GM20431 (cell line): ENCODE results near the gene ADAMTS9.

Experiments used
- in situ Hi-C: fragments of 300-500 bp; cut with MseI, MboI; formaldehyde crosslinking; loops from one replicate; pipeline ENCODE4 v1.15.0; 2020; ENCODE audit warnings: low sequenced_read_pairs; ENCODE audit not compliant: unreplicated experiment

Gene ADAMTS9

GRCh38 chr3:64501298-64501906 is 186.4 kb downstream of the ADAMTS9 start:
- in situ Hi-C loops, result no loop called here

DNA sequence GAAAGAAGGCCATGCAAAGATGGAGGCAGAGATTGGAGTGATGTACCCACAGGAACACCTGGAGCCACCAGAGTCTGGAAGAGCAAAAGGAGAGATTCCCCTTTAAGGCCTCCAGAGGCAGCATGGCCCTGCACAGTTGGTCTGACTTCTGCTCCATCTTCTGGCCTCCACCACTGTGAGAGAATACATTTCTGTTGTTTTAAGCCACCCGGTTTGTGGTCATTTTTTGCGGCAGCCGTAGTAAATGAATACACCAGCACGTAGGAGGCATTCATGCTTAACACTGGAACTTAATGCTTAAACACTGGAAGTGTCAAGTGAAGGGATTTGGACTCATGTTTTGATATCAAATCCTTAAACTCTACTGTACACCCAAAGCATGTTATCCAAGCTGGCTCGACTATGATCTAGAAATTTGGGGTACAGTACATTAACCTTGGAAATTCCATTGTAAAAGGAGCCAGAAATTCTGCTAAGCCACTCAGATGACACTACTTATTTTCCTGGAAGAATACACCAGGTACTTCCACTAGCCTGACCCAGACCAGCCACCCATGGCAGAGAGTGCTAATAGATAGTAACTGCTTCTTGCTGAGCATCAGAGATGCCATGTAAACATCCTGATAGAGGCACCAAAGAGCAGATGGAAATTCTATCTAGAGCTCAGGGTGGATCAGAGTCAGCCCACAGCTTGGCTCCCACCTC is 190.9 kb downstream of the ADAMTS9 start:
- in situ Hi-C loops, result no loop called here

- in situ Hi-C loops, result no loop called here
Measured at GRCh38 chr3:64495781-64496334, 191.9 kb downstream of the ADAMTS9 start.

DNA sequence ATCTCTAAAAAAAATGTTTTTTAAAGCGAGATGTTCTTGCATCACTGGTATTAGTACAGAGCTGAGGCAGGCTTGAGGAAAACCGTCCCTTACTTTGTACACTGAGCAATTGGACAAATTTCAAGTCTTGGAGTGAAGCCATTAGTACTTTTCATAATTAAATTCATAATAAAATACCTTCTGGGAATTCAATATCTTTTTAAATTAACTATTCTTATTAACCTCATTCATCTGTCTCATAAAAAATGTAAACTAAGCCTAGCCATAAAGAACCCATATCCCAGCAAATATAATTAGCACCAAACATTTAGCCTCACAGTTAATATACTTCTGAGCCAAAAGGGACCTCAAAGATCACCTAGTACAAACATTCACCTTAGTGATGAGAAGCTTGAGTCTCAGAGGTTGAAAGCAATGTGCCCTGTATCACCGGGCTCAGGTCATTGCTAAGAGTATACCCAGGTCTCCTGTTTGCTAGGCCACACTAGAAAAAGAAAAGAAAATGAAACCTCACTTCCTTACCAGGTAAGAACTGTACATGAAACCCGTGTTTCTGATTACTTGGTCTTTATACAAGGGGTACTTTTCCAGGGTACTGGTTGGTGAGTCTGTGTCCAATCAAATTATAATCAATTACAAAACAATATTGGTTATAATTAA is 192.5 kb downstream of the ADAMTS9 start:
- in situ Hi-C loops, result no loop called here

DNA sequence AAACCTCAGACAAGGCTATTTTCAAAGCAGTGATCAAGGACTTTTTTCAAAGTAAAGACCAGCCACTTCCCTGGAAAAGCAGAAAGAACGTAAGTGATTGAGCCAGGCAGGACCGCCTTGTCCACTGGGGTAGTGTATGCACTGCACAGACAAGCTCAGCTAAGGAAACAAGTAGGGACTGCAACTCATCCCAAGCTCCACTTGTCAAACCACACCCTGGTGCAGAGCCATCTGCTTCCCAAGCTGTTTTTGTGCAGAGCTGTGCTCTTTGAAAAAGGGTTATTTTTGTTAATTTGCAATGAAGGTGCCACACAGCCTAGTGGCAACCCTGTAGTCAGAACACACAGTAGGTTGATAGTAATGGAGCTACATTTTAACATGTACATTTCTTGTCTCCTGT is 193.3 kb downstream of the ADAMTS9 start:
- in situ Hi-C loops, result no loop called here

- in situ Hi-C loops, result no loop called here
Measured at GRCh38 chr3:64493149-64493548, 194.7 kb downstream of the ADAMTS9 start.

GRCh38 chr3:64491843-64492242 is 196.0 kb downstream of the ADAMTS9 start:
- in situ Hi-C loops, result no loop called here

- in situ Hi-C loops, result no loop called here
Measured at GRCh38 chr3:64490180-64490724, 197.5 kb downstream of the ADAMTS9 start.

DNA sequence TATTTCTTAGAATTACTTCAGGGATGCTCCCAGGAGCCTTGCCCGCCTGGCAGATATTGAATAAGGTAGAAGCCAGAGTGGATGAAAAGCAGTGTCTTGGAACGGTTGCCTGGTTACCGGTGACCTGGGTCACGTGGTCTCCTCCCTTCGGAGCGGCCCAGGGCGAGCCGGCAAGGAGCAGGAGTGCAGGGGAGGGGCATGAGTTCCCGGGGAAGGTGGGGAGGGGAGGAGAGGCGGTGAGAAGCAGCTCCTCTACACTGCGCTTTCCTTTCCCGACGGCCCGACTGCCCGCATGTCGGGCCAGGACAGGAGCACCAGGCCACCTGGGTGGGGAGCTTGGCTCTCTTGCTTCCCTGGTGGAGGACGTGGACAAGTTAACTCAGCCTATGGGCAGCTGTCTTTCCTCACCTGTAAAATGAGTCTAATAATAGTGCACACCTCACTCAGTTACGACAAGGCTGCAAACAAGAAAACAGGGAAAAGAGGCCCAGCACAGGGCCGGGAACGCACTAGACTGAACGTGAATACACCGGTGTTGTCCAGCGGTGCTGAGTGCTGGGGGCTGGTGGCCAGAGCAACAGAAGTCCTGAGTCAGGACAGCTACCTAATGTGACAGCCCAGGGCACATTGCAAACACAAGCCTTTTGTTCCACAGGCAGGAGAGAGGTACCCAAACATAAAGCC is 198.3 kb downstream of the ADAMTS9 start:
- in situ Hi-C loops, result loop anchor here (10.0 kb wide), 1 partner anchor 455 kb away; no protein-coding TSS in a partner anchor

GRCh38 chr3:64488939-64489338 is 198.9 kb downstream of the ADAMTS9 start:
- in situ Hi-C loops, result loop anchor here (10.0 kb wide), 1 partner anchor 454 kb away; no protein-coding TSS in a partner anchor

GRCh38 chr3:64484289-64484992 is 203.4 kb downstream of the ADAMTS9 start:
- in situ Hi-C loops, result loop anchor here (10.0 kb wide), 1 partner anchor 450 kb away; no protein-coding TSS in a partner anchor

- in situ Hi-C loops, result loop anchor here (10.0 kb wide), 1 partner anchor 449 kb away; no protein-coding TSS in a partner anchor
Measured at GRCh38 chr3:64483467-64483866, 204.3 kb downstream of the ADAMTS9 start.

GRCh38 chr3:64475037-64475436 is 212.8 kb downstream of the ADAMTS9 start:
- in situ Hi-C loops, result no loop called here

GRCh38 chr3:64473466-64473865 is 214.3 kb downstream of the ADAMTS9 start:
- in situ Hi-C loops, result no loop called here

DNA sequence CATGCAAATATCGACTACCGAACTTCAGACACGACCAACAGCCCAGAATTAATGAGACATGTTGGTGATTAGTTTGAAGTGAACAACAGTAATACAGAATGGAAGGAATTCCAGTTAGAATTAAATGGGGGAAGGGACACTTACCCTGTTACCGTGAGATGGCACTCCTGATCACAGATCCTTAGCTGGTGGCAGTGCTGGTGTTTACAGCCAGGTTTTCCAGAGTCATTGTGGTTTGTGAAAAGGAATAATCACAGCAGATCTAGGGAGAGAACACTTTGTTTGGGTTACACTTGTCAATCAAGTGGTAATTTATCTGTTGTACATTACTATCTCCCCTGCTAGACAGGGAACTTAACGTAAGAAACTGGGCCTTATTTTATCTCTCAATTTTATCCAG is 217.4 kb downstream of the ADAMTS9 start:
- in situ Hi-C loops, result no loop called here

- in situ Hi-C loops, result no loop called here
Measured at GRCh38 chr3:64467255-64467944, 220.4 kb downstream of the ADAMTS9 start.
